GM21526 (cell line): ENCODE results near the gene SNX14.

Experiments
- ATAC-seq: cut with Tn5 transposase; IDR thresholded peaks from one replicate; pipeline ENCODE4 v1.9.1; 2021; ENCODE audit warnings: moderate library complexity; ENCODE audit not compliant: unreplicated experiment, low FRiP score

The SNX14 gene

GRCh38 chr6:85465762-85466161, 127.9 kb downstream of the SNX14 start:
- peak; percentile 37 for ATAC-seq

GRCh38 chr6:85464722-85465150, 128.9 kb downstream of the SNX14 start:
- no peak for ATAC-seq

GRCh38 chr6:85464260-85464644, 129.4 kb downstream of the SNX14 start:
- ATAC-seq = no peak

GRCh38 chr6:85463621-85464259, 129.9 kb downstream of the SNX14 start:
- no peak for ATAC-seq

- no peak for ATAC-seq
Observed at GRCh38 chr6:85462673-85463072, 131.0 kb downstream of the SNX14 start.

GRCh38 chr6:85461798-85462170, 131.9 kb downstream of the SNX14 start:
- peak; percentile 0 for ATAC-seq

GRCh38 chr6:85460921-85461797, 132.5 kb downstream of the SNX14 start:
- peak; percentile 86 for ATAC-seq

GRCh38 chr6:85460154-85460920, 133.3 kb downstream of the SNX14 start:
- no peak for ATAC-seq

- no peak for ATAC-seq
Observed at GRCh38 chr6:85459224-85459901, 134.3 kb downstream of the SNX14 start.

- no peak for ATAC-seq
Observed at GRCh38 chr6:85458782-85459181, 134.9 kb downstream of the SNX14 start.

GRCh38 chr6:85458184-85458583, 135.5 kb downstream of the SNX14 start:
- ATAC-seq = no peak

GRCh38 chr6:85456782-85457181, 136.9 kb downstream of the SNX14 start:
- ATAC-seq = no peak
